LNCaP clone FGC (cell line): ENCODE measurements around the gene SHC4.

ENCODE experiments used
- DNase-seq: peaks from one replicate; pipeline ENCODE4 v3.0.0-alpha.2; 2011; ENCODE audit warnings: low read depth
- H3K4me3 ChIP-seq: 2 replicates; pipeline ENCODE4 v1.5.1; 2011; ENCODE audit warnings: mild to moderate bottlenecking, low read depth, low read length, control low read depth
- TF ChIP-seq, protein P1 (sequence below): IDR thresholded peaks from 2 replicates; pipeline ENCODE4 v1.5.1; 2012; ENCODE audit warnings: mild to moderate bottlenecking; ENCODE audit not compliant: control insufficient read depth, insufficient read depth; ENCODE audit errors: extremely low read depth

SHC4 gene

DNA sequence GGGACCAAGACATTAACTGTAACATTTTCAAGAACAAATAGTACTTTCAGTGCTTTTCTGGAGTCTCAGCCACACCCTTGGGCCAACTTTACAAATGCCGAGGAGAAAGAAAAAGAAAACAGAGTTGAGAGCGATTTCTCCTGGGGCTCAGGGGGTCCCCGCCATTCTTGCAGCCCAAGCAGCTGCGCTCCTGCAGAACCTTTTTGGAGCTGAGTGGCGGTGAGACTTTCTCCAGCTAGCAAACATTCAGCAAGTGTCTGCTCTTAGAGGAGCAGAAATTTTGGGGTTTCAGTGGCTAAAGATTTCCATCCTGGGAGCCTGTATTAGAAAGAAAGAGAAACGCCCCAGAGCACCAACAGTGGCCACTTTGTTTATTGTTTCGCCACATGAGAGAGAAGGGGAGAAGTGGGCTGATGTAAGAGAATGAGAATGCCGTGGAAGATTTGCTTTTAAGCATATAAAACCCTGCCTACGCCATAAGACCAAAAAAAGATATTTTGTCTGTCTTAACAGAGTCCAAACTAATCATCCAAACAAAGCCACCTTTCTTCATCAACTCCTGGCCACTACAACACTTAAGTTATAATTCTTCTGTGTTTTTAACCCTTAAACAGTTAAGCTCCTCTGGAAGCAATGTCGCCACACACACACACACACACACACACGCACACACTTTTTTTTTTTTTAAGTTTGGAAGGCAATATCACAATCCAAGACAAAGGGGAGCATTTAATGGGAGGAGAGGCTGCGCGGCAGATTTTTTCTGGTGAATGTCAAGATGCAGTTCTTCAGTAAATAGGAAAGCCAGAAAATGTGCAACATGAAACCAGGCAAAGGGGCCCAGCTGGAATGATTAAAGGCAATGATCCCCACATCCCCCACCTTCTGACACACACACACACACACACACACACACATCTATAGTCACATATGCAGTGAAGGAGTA is 66.6 kb downstream of the SHC4 start:
- TF ChIP-seq, protein P1, sequence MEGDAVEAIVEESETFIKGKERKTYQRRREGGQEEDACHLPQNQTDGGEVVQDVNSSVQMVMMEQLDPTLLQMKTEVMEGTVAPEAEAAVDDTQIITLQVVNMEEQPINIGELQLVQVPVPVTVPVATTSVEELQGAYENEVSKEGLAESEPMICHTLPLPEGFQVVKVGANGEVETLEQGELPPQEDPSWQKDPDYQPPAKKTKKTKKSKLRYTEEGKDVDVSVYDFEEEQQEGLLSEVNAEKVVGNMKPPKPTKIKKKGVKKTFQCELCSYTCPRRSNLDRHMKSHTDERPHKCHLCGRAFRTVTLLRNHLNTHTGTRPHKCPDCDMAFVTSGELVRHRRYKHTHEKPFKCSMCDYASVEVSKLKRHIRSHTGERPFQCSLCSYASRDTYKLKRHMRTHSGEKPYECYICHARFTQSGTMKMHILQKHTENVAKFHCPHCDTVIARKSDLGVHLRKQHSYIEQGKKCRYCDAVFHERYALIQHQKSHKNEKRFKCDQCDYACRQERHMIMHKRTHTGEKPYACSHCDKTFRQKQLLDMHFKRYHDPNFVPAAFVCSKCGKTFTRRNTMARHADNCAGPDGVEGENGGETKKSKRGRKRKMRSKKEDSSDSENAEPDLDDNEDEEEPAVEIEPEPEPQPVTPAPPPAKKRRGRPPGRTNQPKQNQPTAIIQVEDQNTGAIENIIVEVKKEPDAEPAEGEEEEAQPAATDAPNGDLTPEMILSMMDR = no peak
- H3K4me3 ChIP-seq = no peak overlapping the region
- DNase-seq = no peak

DNA sequence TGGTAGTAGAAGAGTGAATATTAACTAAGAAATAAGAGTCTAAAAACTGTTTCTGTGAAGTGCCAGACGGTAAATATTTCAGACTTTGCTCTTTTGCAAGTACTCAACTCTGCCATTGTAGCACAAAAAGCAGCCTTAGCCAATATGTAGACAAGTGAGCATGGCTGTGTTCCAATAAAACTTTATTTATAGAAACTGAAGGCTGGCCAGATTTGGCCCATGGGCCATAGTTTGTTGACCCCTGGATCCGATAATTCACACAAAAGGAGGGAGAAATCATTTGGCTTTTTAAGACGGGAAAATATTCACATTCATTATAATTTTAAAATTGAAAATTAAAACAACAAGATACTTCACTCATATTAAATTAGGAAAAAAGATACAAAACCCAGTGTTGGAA is 70.4 kb downstream of the SHC4 start:
- TF ChIP-seq, protein P1 = no peak
- H3K4me3 ChIP-seq = no peak overlapping the region
- DNase-seq = no peak

DNA sequence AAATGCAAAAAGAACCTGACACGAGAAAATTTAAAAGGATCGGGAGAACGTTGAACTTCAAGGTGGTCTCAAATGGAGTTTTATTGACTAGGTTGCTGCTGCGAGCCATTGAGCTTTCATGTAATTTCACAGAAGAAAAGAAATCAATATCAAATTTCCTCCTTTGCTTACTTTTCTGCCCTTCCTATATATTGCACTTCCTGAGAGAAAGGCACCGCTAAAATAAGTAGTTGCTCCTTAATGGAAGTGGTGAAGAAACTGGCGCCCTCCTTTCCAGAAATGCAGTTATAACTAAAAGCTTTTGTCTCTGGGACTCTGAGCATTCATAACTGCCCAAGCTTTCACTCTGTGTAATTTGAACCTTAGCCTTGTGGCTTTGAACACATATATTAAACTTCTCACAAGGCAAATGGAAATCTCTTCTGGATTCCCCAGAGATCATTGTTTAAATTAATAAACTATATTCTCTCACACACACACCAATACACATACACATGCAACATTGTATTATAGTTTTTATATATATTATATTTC is 72.4 kb downstream of the SHC4 start:
- TF ChIP-seq, protein P1 = no peak
- DNase-seq = no peak
- no peak overlapping the region for H3K4me3 ChIP-seq

DNA sequence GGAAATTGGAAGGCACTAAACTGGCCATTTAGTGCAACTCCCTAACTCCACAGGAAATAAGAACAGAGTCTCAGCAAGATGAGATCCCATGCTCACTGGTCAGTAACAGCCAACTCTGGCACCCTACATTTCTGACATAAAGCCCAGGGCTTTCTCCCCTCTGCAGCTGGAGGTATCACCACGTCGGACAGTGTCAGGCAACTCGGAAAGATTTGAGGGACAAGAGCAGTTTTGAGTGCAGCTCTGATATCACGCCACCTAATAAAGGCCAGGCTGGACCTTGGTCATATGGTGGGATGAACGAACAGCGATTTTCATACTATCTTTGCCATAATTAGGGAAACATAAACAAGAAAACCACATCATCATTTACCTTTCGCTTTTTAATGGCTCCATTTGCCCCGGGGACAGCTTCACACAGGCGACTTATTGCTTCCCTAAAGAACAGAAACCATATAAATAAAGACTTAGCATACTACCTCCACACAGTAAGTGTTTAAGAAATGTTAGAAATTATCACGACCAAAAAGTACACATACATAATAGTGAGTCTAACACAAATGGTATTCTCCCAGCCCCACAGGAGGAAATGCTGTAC is 73.2 kb downstream of the SHC4 start:
- H3K4me3 ChIP-seq = no peak overlapping the region
- DNase-seq = no peak
- TF ChIP-seq, protein P1 = no peak

DNA sequence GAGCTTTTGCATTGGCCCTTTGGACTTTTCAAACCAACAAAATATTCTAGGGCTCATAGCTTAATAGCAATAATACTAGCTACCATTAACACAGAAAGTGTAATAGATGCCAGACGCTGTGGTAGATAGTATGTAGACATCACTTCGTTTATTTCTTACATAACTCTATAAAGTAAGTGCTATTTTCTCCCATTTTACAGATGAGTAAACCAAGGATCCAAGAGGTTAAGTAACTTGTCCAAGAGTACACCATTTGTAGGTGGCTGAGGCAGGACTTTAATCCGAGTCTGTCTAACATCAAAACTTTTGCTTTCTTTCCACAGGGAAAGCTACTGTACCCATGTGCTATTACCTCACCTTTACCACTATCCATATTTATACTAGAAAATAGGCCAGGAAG is 73.8 kb downstream of the SHC4 start:
- H3K4me3 ChIP-seq = no peak overlapping the region
- no peak for DNase-seq
- TF ChIP-seq, protein P1 = no peak

DNA sequence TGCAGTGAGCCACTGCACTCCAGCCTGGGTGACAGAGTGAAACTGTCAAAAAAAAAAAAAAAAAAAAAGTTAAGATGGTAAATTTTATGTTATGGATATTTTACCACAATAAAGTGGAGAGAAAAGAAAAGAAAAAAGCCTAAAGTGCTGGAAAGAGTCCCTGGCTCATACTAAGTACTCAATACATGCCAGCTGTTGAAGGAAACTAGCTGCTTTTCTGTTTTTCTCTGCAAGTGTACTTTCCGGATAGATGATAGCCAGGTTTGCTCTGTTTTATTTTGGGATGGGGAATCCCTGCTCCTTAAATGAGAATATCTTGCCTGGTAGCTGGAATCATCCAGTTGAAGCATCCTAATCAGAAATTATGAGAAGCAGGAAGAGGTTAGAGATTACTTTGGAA is 74.9 kb downstream of the SHC4 start:
- H3K4me3 ChIP-seq = no peak overlapping the region

More for the DNA sequence above, 74.9 kb downstream of the SHC4 start:
- no peak for DNase-seq
- TF ChIP-seq, protein P1 = no peak
